Cortex of kidney (tissue), 1 donor: ENCODE results near the gene FRMD5.
"Not testable (repeated sequence)": the region's sequence is repeated elsewhere in the genome, so short reads cannot be mapped to it uniquely, and the experiment has no call there.

ENCODE experiments used
- DNase-seq: peaks from one replicate; lab custom pipeline; 2025; lab: John Stamatoyannopoulos, UW

Gene FRMD5

DNA sequence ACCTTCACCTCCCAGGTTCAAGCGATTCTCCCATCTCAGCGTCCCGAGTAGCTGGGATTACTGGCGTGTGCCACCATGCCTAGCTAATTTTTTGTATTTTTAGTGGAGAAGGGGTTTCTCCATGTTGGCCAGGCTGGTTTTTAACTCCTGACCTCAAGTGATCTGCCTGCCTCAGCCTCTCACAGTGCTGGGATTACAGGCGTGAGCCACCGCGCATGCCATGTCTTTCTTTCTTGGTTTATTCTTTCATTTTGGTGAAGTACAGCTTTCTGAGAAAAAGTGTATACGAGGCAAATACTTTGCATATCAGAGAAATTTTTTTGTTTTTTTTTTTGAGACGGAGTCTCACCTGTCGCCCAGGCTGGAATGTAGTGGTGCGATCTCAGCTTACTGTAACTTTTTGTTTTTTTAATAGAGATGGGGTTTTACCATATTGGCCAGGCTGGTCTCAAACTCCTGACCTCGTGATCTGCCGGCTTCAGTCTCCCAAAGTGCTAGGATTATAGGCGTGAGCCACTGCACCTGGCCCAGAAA, 363.5 kb downstream of the FRMD5 start:
- not testable (repeated sequence) for DNase-seq

DNA sequence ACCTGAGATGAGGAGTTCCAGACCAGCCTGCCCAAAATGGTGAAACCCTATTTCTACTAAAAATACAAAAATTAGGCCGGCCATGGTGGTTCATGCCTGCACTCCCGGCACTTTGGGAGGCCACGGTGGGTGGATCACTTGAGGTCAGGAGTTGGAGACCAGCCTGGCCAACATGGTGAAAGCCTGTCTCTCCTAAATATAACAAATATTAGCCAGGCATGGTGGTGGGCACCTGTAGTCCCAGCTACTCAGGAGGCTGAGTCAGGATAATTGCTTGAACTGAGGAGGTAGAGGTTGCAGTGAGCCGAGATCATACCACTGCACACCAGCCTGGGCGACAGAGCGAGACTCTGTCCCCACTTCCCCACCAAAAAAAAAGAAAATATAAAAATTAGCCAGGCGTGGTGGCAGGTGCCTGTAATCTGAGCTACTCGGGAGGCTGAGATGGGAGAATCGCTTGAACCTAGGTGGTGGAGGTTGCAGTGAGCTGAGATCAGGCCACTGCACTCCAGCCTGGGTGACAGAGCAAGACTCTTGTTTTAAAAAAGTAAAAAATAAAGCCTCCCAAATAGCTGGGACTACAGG, 364.3 kb downstream of the FRMD5 start:
- not testable (repeated sequence) for DNase-seq

DNA sequence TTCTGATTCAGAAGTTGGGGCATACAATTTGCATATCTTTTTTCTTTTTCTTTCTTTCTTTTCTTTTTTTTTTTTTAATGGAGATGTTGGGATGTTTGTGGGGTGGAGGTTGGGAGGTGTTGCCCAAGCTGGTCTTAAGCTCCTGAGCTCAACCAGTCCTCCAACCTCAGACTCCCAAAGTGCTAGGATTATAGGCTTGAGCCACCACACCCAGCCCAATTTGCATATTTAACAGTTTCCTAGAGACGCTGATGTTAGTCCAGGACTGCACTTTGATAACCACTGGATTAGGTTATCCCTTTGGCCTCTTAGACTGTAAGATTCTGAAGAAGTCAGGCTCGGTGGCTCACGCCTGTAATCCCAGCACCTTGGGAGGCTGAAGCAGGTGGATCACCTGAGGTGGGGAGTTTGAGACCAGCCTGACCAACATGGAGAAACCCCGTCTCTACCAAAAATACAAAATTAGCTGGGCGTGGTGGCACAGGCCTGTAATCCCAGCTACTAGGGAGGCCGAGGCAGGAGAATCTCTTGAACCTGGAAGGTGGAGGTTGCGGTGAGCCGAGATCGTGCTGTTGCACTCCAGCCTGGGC, 365.0 kb downstream of the FRMD5 start:
- not testable (repeated sequence) for DNase-seq

DNA sequence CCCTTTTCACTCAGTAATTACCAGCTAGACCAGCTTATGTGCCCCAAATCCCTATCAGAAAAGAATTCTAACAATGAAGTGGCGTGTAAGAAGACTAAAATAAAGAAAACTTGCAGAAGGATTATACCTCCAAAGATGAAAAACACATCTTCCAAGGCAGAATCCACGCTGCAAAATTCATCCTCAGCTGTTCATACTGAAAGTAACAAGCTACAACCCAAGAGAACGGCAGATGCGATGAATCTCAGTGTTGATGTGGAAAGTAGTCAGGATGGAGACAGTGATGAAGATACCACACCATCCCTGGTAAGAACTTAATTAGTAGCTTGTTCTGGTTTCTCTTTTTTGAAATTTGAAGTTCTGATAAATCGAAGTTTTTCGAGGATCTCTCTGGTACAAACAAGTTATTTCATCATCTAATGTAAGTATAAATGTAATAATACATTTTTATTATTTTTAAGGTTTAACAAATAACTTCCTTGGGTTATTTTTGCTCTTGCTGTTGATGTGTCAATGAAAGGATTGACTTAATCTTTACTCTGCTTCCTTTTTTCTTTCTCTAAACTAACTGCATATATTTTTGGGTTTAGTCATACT, 366.9 kb downstream of the FRMD5 start:
- DNase-seq = no peak

DNA sequence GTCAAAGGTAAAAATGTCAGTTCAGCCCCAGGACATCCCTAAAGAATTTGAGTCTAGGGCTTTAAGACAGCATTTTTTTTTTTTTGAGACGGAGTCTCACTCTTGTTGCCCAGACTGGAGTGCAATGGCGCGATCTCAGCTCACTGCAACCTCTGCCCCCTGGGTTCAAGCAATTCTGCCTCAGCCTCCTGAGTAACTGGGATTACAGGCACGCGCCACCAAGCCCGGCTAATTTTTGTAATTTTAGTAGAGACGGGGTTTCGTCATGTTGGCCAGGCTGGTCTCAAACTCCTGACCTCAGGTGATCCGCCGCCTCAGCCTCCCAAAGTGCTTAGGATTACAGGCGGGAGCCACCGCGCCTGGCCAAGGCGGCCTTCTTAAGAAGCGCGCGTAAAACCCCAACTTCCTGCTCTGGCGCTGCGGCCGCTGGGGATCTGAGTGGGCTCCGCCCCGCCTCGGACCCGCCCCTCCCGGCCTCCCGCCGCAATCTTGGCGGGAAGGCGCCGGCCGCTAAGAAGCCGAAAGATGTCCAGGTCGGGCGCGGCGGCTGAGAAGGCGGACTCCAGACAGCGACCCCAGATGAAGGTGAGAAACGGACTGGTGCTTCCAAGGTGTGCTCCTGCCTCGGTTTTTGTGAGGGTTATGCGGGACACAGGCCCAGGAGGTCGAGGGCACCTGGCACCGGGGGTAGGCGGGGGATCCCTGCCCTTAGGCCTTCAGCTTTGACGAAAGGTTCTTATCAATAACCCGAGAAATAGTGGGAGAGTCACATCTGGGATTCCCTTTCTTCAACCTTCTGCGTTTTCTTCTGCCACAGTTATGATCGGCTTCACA, 368.3 kb downstream of the FRMD5 start, which contains the start of gene WDR76:
Gene WDR76 (plus strand): TSS at position 495 of the 834 bp plus-strand sequence. CDS start 31 bp downstream, at position 526.
- DNase-seq = no peak

DNA sequence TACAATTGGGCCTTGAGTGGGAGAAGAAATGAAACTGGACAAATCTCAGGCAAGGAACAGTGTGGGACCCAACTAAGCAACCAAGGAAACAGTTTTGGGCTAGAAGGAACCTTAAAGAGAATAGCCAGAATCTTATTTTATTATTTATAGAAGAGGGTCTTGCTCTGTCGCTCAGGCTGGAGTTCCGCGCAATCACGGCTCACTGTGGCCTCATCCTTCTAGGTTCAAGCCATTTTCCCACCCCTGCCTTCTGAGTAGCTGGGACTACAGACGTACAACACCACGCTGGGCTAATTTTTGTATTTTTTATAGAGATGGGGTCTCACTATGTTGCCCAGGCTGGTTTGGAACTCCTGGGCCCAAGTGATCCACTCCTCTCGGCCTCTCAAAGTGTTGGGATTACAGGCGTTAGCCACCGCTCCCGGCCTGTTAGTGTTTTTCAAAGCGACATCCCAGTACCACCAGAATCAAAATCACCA, 369.0 kb downstream of the FRMD5 start:
- no peak for DNase-seq

DNA sequence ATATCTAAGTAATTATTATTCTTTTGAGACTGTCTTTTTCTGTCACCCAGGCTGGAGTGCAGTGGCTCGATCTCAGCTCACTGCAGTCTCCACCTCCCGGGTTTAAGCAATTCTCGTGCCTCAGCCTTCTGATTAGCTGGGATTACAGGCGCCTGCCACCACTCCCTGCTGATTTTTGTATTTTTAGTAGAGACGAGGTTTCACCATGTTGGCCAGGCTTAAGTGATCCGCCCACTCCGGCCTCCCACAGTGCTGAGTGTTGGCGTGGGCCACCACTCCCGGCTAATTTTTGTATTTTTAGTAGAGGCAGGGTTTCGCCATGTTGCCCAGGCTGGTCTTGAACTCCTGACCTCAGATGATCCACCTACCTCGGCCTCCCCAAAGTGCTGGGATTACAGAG, 369.8 kb downstream of the FRMD5 start:
- DNase-seq = not testable (repeated sequence)

DNA sequence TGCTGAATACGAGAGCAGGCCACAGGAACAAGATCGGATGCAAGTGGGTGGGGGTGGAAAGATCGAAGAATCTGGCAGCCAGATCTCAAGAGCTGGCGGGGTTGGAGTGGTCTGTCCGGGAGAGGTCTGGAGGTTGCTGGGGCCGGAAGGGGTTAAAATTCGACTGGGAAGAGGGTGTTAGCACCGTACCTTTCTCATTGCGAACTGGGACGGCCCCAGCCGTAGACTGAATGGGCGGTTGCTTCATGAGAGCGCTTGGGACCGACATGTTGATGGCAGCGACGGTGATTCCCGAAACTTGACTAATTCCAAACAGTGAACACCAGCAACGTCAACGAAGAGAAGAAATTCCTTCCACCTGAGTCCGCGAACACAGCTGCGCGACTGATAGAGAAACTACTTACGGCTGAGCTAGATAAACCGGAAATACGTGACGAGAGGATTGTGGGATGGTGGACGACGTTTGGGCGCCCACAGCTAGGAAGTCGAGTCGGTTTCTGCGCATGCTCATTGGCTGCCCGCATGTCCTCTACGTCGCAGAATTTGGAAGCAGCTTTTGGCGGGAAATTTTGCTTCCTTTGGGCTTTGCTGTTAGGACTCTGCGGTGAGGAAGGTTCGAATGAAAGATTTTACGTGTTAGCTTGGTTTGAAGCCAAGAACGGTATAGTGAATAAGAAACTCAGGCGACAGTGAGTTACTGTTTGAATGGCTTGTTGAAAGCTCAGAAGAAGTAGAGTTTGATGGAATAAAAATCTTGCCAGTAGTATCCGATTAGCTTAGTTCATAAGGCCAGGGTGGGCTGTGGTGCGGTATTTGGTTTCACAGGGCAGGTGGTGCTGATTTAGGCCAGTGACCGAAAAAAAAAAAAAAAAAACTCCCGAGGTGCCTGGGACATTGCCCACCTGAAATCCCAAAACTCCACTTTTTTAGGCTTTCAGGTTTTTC, 370.5 kb downstream of the FRMD5 start, which contains the start of gene MFAP1:
Gene MFAP1 (minus strand): TSS at position 389 of the 945 bp plus-strand sequence. CDS start 121 bp downstream, at position 268.
- no peak for DNase-seq

DNA sequence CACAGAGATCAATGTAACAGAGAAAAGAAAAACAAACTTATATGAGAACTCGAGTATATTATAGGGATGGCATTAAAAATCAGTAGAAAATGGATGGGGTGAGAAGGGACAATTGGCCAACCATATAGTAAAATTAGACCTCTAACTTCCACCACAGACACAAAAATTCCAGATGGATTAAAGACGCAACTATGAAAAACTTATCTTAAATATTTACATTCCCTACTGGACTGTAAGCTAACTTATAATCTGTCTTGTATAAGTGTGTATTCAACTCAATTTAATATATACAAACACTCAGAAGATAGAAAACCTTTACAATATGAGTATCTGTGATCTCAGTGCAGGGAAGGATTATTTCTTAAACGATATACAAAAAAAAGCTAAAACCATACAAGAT, 373.6 kb downstream of the FRMD5 start:
- no peak for DNase-seq
